AG09309 (cell line): ENCODE measurements around the gene SERPINB6.

ENCODE experiments used
- DNase-seq: peaks from one replicate; pipeline ENCODE4 v3.0.0-alpha.2; 2010; ENCODE audit warnings: low read depth
- H3K4me3 ChIP-seq: 2 replicates; pipeline ENCODE4 v1.5.1; 2011; ENCODE audit warnings: mild to moderate bottlenecking, low read depth, low read length, moderate library complexity; ENCODE audit not compliant: control insufficient read depth
- CTCF ChIP-seq: IDR thresholded peaks from 2 replicates; pipeline ENCODE4 v1.5.1; 2011; ENCODE audit warnings: mild to moderate bottlenecking, low read depth, low read length, inconsistent platforms; ENCODE audit not compliant: insufficient read depth, control insufficient read depth; ENCODE audit errors: missing control alignments

Gene SERPINB6

GRCh38 chr6:2958776-2959175, 12.6 kb downstream of the SERPINB6 start:
- TF ChIP-seq CTCF, result no peak
- no peak for DNase-seq
- no peak overlapping the region for H3K4me3 ChIP-seq

DNA sequence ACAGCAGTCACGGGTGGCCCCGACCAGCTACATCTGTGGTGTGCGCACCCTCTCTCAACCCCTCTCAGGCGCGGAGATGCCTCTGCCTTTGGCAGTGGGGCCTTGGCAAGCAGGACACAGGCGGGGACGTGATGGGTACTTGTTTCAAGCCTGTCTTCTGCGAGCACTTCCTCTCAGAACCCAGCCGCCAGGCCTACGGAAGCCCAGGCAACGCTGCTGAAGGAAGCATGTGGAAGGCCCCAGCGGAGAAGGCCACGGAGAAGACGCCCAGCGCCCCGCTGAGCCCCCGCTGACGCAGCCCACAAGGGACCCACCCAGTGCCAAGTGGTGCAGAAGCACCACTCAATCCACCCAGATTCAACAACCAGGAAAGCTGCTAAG, 13.0 kb downstream of the SERPINB6 start:
- no peak for DNase-seq
- no peak for TF ChIP-seq CTCF
- no peak overlapping the region for H3K4me3 ChIP-seq

- TF ChIP-seq CTCF, result no peak
- DNase-seq, result no peak
- no peak overlapping the region for H3K4me3 ChIP-seq
These were observed 13.6 kb downstream of the SERPINB6 start for GRCh38 chr6:2957696-2958330.

- no peak overlapping the region for H3K4me3 ChIP-seq
- TF ChIP-seq CTCF, result no peak
- no peak for DNase-seq
These were observed 14.3 kb downstream of the SERPINB6 start for GRCh38 chr6:2956930-2957685.

- TF ChIP-seq CTCF, result no peak
- H3K4me3 ChIP-seq, result no peak overlapping the region
- no peak for DNase-seq
These were observed 18.3 kb downstream of the SERPINB6 start for GRCh38 chr6:2953098-2953497.

- peak; percentile 84 for DNase-seq
- no peak overlapping the region for H3K4me3 ChIP-seq
These were observed 18.7 kb downstream of the SERPINB6 start for GRCh38 chr6:2952557-2953095.

More at GRCh38 chr6:2952557-2953095, 18.7 kb downstream of the SERPINB6 start:
- peak; percentile 97 for TF ChIP-seq CTCF
